Measurements from ENCODE around the gene HELB.

HELB gene

DNA sequence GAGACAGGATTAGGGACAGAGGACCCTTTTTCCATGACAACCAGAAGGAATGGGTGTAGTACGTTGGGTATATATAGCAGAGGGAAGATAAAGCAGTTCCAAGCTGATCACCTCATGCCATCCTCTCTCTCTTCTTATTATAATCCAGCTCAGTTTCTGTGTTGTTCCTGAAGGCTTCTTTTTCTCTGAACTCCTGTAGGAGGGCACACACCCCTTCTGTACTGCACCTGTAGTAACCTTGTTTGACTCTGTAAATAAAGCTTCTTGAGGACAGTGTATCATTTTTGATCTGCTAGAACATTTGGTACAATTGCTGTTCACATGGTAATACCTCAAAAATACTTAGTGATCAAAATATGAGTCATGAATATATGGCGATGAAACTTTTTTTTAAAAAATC is 33.5 kb downstream of the HELB start:
- no peak overlapping the region for H3K4me3 ChIP-seq (ENCODE audit: low read depth, low read length)
- no peak for TF ChIP-seq CTCF (IDR thresholded peaks at IDR 0.05; ENCODE audit: low read depth, low read length)

GRCh38 chr12:66337381-66338010 is 35.2 kb downstream of the HELB start:
- TF ChIP-seq CTCF (IDR thresholded peaks at IDR 0.05; ENCODE audit: low read depth, low read length), result no peak
- no peak overlapping the region for H3K4me3 ChIP-seq (ENCODE audit: low read depth, low read length)

DNA sequence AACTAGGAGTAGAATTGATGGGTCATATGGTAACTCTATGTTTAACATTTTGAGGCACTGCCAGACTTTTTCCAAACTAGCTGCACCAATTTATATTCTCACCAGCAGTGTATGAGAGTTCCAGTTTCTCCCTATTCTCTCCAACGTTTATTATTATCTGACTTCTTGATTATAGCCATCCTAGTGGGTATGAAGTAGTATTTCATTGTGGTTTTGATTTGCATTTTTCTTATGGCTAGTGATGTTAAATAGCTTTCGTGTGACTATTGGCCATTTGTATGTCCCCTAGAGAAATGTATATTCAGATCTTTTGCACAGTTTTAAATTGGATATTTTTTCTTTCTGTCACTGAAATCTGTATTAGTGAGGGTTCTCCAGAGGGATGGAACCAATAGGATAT is 37.8 kb downstream of the HELB start:
- H3K4me3 ChIP-seq (ENCODE audit: low read depth, low read length), result no peak overlapping the region
- TF ChIP-seq CTCF (IDR thresholded peaks at IDR 0.05; ENCODE audit: low read depth, low read length), result no peak

DNA sequence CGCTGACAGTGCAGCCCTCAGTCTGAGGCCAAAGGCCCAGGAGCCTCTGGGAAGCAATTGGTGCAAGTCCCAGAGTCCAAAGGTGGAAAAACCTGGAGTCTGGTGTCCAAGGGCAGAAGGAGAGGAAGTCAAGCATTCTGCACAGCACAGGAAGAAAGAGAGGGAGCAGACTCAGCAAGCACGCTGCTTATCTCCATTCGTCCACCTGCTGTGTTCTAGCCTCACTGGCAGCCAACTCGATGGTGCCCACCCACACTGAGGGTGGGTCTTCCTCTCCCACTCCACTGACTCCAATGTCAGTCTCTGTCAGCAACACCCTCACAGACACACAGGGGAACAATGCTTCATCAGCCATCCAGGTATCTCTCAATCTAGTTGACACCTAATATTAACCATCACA is 38.8 kb downstream of the HELB start:
- TF ChIP-seq CTCF (IDR thresholded peaks at IDR 0.05; ENCODE audit: low read depth, low read length), result no peak

DNA sequence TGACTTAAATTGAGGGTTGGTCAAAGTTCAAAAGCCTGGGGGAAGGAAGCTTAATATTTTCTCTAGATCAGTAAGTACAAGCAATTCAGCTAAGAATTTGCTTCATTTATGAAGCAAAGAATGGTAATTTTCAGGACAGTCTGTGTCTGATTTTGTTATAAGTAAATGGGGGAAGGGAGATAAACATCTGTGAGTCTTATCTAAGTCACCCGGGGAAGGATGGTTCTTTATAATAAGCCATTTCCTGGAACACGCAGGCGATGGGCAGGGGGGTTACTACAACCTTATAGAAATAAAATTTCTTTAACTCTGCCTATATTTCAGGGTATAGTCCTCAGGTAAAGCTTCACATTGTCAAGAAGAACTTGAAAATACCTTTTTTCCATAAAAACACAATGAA is 42.9 kb downstream of the HELB start:
- H3K4me3 ChIP-seq (ENCODE audit: low read depth, low read length), result no peak overlapping the region
- no peak for TF ChIP-seq CTCF (IDR thresholded peaks at IDR 0.05; ENCODE audit: low read depth, low read length)

More for the DNA sequence above, 38.8 kb downstream of the HELB start:
- no peak overlapping the region for H3K4me3 ChIP-seq (ENCODE audit: low read depth, low read length)

GRCh38 chr12:66345956-66346355 is 43.7 kb downstream of the HELB start:
- H3K4me3 ChIP-seq (ENCODE audit: low read depth, low read length), result no peak overlapping the region
- TF ChIP-seq CTCF (IDR thresholded peaks at IDR 0.05; ENCODE audit: low read depth, low read length), result no peak

DNA sequence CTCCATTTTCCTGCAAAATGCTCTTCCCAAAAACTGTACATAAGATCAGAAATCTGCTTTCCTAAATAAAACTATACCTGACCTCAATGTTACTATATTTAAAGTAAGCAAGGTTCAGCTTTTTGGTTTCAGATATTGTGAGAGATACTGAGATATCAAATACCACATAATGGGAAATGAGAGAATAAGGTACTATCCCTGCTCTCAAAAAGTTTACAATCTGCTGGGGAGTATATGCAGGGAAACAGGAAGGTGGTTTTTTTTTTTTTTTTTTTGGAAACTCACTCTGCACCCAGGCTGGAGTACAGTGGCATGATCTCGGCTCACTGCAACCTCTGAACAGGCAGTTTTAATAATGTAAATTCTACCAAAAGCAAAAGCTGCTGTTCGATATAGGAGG is 49.0 kb downstream of the HELB start:
- H3K4me3 ChIP-seq (ENCODE audit: low read depth, low read length), result no peak overlapping the region
- no peak for TF ChIP-seq CTCF (IDR thresholded peaks at IDR 0.05; ENCODE audit: low read depth, low read length)

All from WI38 (cell line).